Measurements from ENCODE around the gene CFAP20.
A peak's percentile ranks its signal among the peaks of the same experiment; 100 is the strongest.

Gene CFAP20

GRCh38 chr16:58129097-58129936, at the start of gene CFAP20:
Gene CFAP20, minus strand, starts transcription at chr16:58129381. Its CDS starts 266 bp downstream, at chr16:58129115.
- Histone ChIP-seq H3K9me3 (ENCODE audit: control insufficient read depth in 2 of 2, low read length in 2 of 2) (no peaks in the 10 kb centered on the region), H3K36me3 (ENCODE audit: control insufficient read depth in 2 of 2, insufficient read depth in 2 of 2, low read length in 2 of 2) (no peaks in the 10 kb centered on the region), H3K27me3 (ENCODE audit: control insufficient read depth in 2 of 2, insufficient read depth in 2 of 2, low read length in 2 of 2) (no peaks in the 10 kb centered on the region), H3K27ac (ENCODE audit: low read depth in 2 of 2, low read length in 2 of 2) (peak within 1 kb of the TSS; percentile 90 to 95), H3K4me1 (ENCODE audit: control insufficient read depth in 2 of 2, insufficient read depth in 2 of 2, low read length in 2 of 2) (peaks cover 21 to 27% of the 10 kb centered on the region in 2 donors), H3K4me3 (ENCODE audit: low read length in 2 of 2) (peak within 1 kb of the TSS; percentile 79 to 84), H3K9ac (ENCODE audit: low read depth in 1 of 2, low read length in 2 of 2) (peak within 1 kb of the TSS; percentile 78 to 98)

DNA sequence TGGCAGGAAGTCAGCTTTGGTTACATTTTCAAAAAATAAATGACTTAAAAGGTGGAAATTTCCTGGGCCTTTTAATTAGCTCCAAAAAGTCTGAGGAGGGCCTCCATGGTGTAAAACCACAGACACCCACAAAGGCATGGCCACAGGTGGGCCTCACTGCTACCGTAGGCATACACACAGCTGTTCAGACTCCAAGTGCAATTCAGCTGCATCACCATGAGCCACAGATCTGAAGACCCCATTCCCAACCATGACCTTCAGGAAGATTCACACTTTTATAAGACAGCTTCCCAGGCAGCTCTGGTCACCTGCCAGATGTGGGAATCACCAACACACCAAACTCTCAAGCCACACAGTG, 48.2 kb upstream of the CFAP20 start:
- Histone ChIP-seq H3K4me3 (ENCODE audit: low read length in 2 of 2) (no peak overlapping the region), H3K4me1 (ENCODE audit: control insufficient read depth in 2 of 2, insufficient read depth in 2 of 2, low read length in 2 of 2) (no peaks in the 10 kb centered on the region), H3K9me3 (ENCODE audit: control insufficient read depth in 2 of 2, low read length in 2 of 2) (no peaks in the 10 kb centered on the region), H3K36me3 (ENCODE audit: control insufficient read depth in 2 of 2, insufficient read depth in 2 of 2, low read length in 2 of 2) (peaks cover 30 to 32% of the 10 kb centered on the region in 2 donors), H3K27ac (ENCODE audit: low read depth in 2 of 2, low read length in 2 of 2) (no peak overlapping the region), H3K9ac (ENCODE audit: low read depth in 1 of 2, low read length in 2 of 2) (no peak overlapping the region), H3K27me3 (ENCODE audit: control insufficient read depth in 2 of 2, insufficient read depth in 2 of 2, low read length in 2 of 2) (no peaks in the 10 kb centered on the region)

DNA sequence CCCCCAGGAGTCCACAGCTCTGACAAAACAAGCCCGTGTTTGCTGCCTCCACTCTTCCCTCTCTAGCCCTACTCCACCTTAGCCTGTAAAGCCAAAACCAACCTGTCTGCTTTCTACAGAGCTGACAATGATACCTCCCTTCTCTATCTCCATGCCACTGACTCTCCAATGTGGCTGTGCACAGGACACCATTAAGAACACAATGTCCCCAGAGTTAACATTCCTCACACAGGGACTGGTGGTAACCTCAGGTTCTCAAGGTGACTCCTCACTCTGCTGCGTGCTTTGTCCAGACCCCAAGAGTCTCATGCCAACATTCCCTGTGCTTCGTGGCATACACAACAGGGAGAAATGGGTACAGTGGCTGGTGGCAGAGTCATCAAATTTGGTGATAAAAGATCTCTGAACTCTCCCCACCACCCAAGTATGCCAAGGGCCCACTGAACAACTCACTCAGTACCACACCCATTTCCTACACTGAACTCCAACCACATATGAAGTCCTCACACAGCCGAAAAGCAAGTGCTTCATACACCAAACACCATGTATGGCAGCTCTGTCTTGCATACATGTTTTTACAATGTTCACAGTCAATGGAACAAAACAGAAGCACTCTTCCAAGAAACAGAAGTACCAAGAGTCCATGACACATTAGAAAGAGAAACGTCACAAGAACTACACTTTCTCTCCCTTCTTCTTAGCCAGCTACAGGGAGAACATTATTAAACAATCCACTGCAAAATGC, 47.6 kb upstream of the CFAP20 start:
- Histone ChIP-seq H3K4me3 (ENCODE audit: low read length in 2 of 2) (no peak overlapping the region), H3K36me3 (ENCODE audit: control insufficient read depth in 2 of 2, insufficient read depth in 2 of 2, low read length in 2 of 2) (peaks cover 32 to 33% of the 10 kb centered on the region in 2 donors), H3K9me3 (ENCODE audit: control insufficient read depth in 2 of 2, low read length in 2 of 2) (no peaks in the 10 kb centered on the region), H3K4me1 (ENCODE audit: control insufficient read depth in 2 of 2, insufficient read depth in 2 of 2, low read length in 2 of 2) (no peaks in the 10 kb centered on the region), H3K27me3 (ENCODE audit: control insufficient read depth in 2 of 2, insufficient read depth in 2 of 2, low read length in 2 of 2) (no peaks in the 10 kb centered on the region), H3K9ac (ENCODE audit: low read depth in 1 of 2, low read length in 2 of 2) (no peak overlapping the region), H3K27ac (ENCODE audit: low read depth in 2 of 2, low read length in 2 of 2) (no peak overlapping the region)

DNA sequence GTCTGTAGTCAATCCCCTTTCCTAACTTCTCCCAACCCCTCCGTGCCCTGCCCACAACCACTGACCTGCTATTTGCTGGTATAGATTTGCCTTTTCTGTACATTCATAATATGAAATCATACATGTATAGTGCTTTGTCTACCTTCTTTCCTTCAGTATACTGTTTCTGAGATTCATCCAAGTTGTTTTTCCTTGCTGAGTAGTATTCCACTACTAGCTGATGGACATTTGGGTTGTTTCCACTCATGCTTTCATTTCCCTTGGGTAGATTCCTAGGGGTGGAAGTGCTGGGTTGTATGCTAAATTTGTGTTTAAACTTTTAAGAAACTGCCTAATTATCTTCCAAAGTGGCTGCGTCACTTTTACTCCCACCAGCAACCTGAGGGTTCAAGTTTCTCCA, 41.0 kb upstream of the CFAP20 start:
- no peak overlapping the region for H3K27ac ChIP-seq (ENCODE audit: low read depth in 2 of 2, low read length in 2 of 2)
- H3K36me3 ChIP-seq (ENCODE audit: control insufficient read depth in 2 of 2, insufficient read depth in 2 of 2, low read length in 2 of 2) = peaks cover 53 to 63% of the 10 kb centered on the region in 2 donors
- no peak overlapping the region for H3K4me3 ChIP-seq (ENCODE audit: low read length in 2 of 2)
- H3K9me3 ChIP-seq (ENCODE audit: control insufficient read depth in 2 of 2, low read length in 2 of 2) = no peaks in the 10 kb centered on the region
- H3K9ac ChIP-seq (ENCODE audit: low read depth in 1 of 2, low read length in 2 of 2) = no peak overlapping the region
- no peaks in the 10 kb centered on the region for H3K4me1 ChIP-seq (ENCODE audit: control insufficient read depth in 2 of 2, insufficient read depth in 2 of 2, low read length in 2 of 2)
- H3K27me3 ChIP-seq (ENCODE audit: control insufficient read depth in 2 of 2, insufficient read depth in 2 of 2, low read length in 2 of 2) = no peaks in the 10 kb centered on the region

DNA sequence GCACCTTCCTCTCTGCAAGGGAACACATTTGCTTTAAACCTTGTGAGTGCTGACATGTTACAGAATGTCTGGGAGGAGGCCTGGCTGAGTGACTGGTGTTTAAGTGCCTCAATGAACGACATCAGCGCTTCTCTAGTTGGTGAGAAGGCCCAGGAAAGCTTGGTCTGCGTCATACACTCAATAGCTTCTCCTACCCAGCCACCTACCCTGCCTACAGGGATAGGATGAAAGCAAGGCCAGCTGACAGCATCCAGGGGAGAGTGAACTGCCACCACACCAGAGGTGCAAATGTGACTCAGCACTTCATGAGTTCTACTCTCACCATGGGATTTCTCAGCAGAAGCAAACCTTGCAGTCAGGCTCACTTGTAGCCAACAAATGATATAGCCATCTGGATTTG, 31.7 kb upstream of the CFAP20 start:
- Histone ChIP-seq H3K9me3 (ENCODE audit: control insufficient read depth in 2 of 2, low read length in 2 of 2) (no peaks in the 10 kb centered on the region), H3K4me1 (ENCODE audit: control insufficient read depth in 2 of 2, insufficient read depth in 2 of 2, low read length in 2 of 2) (no peaks in the 10 kb centered on the region), H3K4me3 (ENCODE audit: low read length in 2 of 2) (no peak overlapping the region), H3K36me3 (ENCODE audit: control insufficient read depth in 2 of 2, insufficient read depth in 2 of 2, low read length in 2 of 2) (peaks cover 52 to 55% of the 10 kb centered on the region in 2 donors), H3K9ac (ENCODE audit: low read depth in 1 of 2, low read length in 2 of 2) (no peak overlapping the region), H3K27me3 (ENCODE audit: control insufficient read depth in 2 of 2, insufficient read depth in 2 of 2, low read length in 2 of 2) (no peaks in the 10 kb centered on the region), H3K27ac (ENCODE audit: low read depth in 2 of 2, low read length in 2 of 2) (no peak overlapping the region)

- Histone ChIP-seq H3K27ac (ENCODE audit: low read depth in 2 of 2, low read length in 2 of 2) (no peak overlapping the region), H3K27me3 (ENCODE audit: control insufficient read depth in 2 of 2, insufficient read depth in 2 of 2, low read length in 2 of 2) (no peaks in the 10 kb centered on the region), H3K4me1 (ENCODE audit: control insufficient read depth in 2 of 2, insufficient read depth in 2 of 2, low read length in 2 of 2) (no peaks in the 10 kb centered on the region), H3K9me3 (ENCODE audit: control insufficient read depth in 2 of 2, low read length in 2 of 2) (no peaks in the 10 kb centered on the region), H3K36me3 (ENCODE audit: control insufficient read depth in 2 of 2, insufficient read depth in 2 of 2, low read length in 2 of 2) (peaks cover 30 to 35% of the 10 kb centered on the region in 2 donors), H3K9ac (ENCODE audit: low read depth in 1 of 2, low read length in 2 of 2) (no peak overlapping the region), H3K4me3 (ENCODE audit: low read length in 2 of 2) (no peak overlapping the region)
These were observed 29.5 kb upstream of the CFAP20 start for GRCh38 chr16:58158725-58159124.

- Histone ChIP-seq H3K4me3 (ENCODE audit: low read length in 2 of 2) (no peak overlapping the region), H3K9me3 (ENCODE audit: control insufficient read depth in 2 of 2, low read length in 2 of 2) (no peaks in the 10 kb centered on the region), H3K36me3 (ENCODE audit: control insufficient read depth in 2 of 2, insufficient read depth in 2 of 2, low read length in 2 of 2) (peaks cover 24 to 28% of the 10 kb centered on the region in 2 donors), H3K4me1 (ENCODE audit: control insufficient read depth in 2 of 2, insufficient read depth in 2 of 2, low read length in 2 of 2) (no peaks in the 10 kb centered on the region), H3K27ac (ENCODE audit: low read depth in 2 of 2, low read length in 2 of 2) (no peak overlapping the region), H3K9ac (ENCODE audit: low read depth in 1 of 2, low read length in 2 of 2) (no peak overlapping the region), H3K27me3 (ENCODE audit: control insufficient read depth in 2 of 2, insufficient read depth in 2 of 2, low read length in 2 of 2) (no peaks in the 10 kb centered on the region)
These were observed 28.9 kb upstream of the CFAP20 start for GRCh38 chr16:58157951-58158540.

DNA sequence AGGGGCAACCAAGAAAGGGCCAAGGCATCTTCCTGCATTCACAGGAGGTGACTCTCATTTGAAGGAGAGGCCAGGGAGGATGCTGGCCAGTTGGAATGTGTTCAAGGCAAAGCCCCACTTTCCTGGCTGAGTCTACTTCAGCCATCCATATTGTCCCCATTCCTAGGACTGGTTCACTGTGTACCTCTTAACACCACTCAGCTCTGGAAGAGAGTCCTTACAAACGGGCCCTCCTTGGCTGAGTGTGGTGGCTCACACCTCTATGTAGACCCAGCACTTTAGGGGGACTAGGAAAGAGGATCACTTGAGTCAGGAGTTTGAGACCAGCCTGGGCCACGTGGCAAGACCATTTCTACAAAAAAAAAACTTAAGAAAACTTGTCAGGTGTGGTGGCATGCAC, 28.1 kb upstream of the CFAP20 start:
- Histone ChIP-seq H3K9ac (ENCODE audit: low read depth in 1 of 2, low read length in 2 of 2) (no peak overlapping the region), H3K27me3 (ENCODE audit: control insufficient read depth in 2 of 2, insufficient read depth in 2 of 2, low read length in 2 of 2) (no peaks in the 10 kb centered on the region), H3K9me3 (ENCODE audit: control insufficient read depth in 2 of 2, low read length in 2 of 2) (no peaks in the 10 kb centered on the region), H3K4me1 (ENCODE audit: control insufficient read depth in 2 of 2, insufficient read depth in 2 of 2, low read length in 2 of 2) (no peaks in the 10 kb centered on the region), H3K4me3 (ENCODE audit: low read length in 2 of 2) (no peak overlapping the region), H3K36me3 (ENCODE audit: control insufficient read depth in 2 of 2, insufficient read depth in 2 of 2, low read length in 2 of 2) (peaks cover 18 to 21% of the 10 kb centered on the region in 2 donors), H3K27ac (ENCODE audit: low read depth in 2 of 2, low read length in 2 of 2) (no peak overlapping the region)

DNA sequence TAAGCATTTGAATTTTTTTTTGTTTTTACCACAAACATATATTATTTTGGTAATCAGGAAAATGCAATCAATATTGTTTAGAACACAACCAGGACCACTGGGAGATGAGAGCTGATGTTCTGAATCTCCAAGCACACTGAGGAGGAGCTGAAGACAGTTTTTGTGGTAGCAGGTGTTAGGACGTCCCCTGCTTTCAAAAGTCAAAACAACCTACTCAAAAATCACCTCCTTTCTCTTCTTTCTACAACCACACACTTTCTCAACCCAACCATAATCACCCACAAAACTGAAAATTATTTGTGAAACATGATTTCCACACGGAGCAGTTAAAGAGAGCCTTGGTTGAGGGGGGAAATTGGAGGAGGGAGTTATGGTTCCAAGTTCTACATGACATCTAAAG, 26.7 kb upstream of the CFAP20 start:
- H3K9ac ChIP-seq (ENCODE audit: low read depth in 1 of 2, low read length in 2 of 2) = no peak overlapping the region
- no peaks in the 10 kb centered on the region for H3K27me3 ChIP-seq (ENCODE audit: control insufficient read depth in 2 of 2, insufficient read depth in 2 of 2, low read length in 2 of 2)

GRCh38 chr16:58154345-58154744, 25.2 kb upstream of the CFAP20 start:
- Histone ChIP-seq H3K27me3 (ENCODE audit: control insufficient read depth in 2 of 2, insufficient read depth in 2 of 2, low read length in 2 of 2) (no peaks in the 10 kb centered on the region), H3K9ac (ENCODE audit: low read depth in 1 of 2, low read length in 2 of 2) (no peak overlapping the region), H3K4me3 (ENCODE audit: low read length in 2 of 2) (no peak overlapping the region), H3K27ac (ENCODE audit: low read depth in 2 of 2, low read length in 2 of 2) (no peak overlapping the region), H3K4me1 (ENCODE audit: control insufficient read depth in 2 of 2, insufficient read depth in 2 of 2, low read length in 2 of 2) (no peaks in the 10 kb centered on the region), H3K9me3 (ENCODE audit: control insufficient read depth in 2 of 2, low read length in 2 of 2) (no peaks in the 10 kb centered on the region), H3K36me3 (ENCODE audit: control insufficient read depth in 2 of 2, insufficient read depth in 2 of 2, low read length in 2 of 2) (peaks cover 0 to 5% of the 10 kb centered on the region in 2 donors)

More for the DNA sequence above, 26.7 kb upstream of the CFAP20 start:
- Histone ChIP-seq H3K9me3 (ENCODE audit: control insufficient read depth in 2 of 2, low read length in 2 of 2) (no peaks in the 10 kb centered on the region), H3K4me1 (ENCODE audit: control insufficient read depth in 2 of 2, insufficient read depth in 2 of 2, low read length in 2 of 2) (no peaks in the 10 kb centered on the region), H3K36me3 (ENCODE audit: control insufficient read depth in 2 of 2, insufficient read depth in 2 of 2, low read length in 2 of 2) (peaks cover 5 to 10% of the 10 kb centered on the region in 2 donors), H3K27ac (ENCODE audit: low read depth in 2 of 2, low read length in 2 of 2) (no peak overlapping the region), H3K4me3 (ENCODE audit: low read length in 2 of 2) (no peak overlapping the region)
